ENCODE data around the gene CD53. TPM values are rescaled to one million over a fixed set of nuclear protein-coding genes. Genes with fewer than 3 reads are reported as not detected.
A peak's percentile ranks its signal among the peaks of the same experiment; 100 is the strongest.
"Not testable (repeated sequence)": the region's sequence is repeated elsewhere in the genome, so short reads cannot be mapped to it uniquely, and the experiment has no call there.

The CD53 gene
- total RNA-seq, 6 experiments from 2014 or later = not detected

- H3K27ac Mint-ChIP-seq = no peak overlapping the region
- no peak for TF ChIP-seq CTCF (IDR thresholded peaks at IDR 0.05)
- 0 out of 2 replicates have a peak, but pooled peaks cover 5% of the 10 kb centered on the region for H3K4me1 Mint-ChIP-seq (ENCODE audit: low read depth)
- H3K4me3 Mint-ChIP-seq = no peak overlapping the region
- H3K27me3 Mint-ChIP-seq (ENCODE audit: insufficient read depth) = no peaks in the 10 kb centered on the region
- H3K9me3 Mint-ChIP-seq = peaks cover 5% of the 10 kb centered on the region
- DNase-seq = no peak
- no peaks in the 10 kb centered on the region for H3K36me3 Mint-ChIP-seq (ENCODE audit: low read depth)
Measured at GRCh38 chr1:110928904-110929303, 56.0 kb downstream of the CD53 start.

GRCh38 chr1:110931097-110931496 lies 58.1 kb downstream of the CD53 start:
- H3K4me1 Mint-ChIP-seq (ENCODE audit: low read depth); H3K9me3 Mint-ChIP-seq; H3K36me3 Mint-ChIP-seq (ENCODE audit: low read depth); DNase-seq; H3K27ac Mint-ChIP-seq; H3K27me3 Mint-ChIP-seq (ENCODE audit: insufficient read depth); H3K4me3 Mint-ChIP-seq: not testable (repeated sequence)

- Mint-ChIP-seq H3K27ac (no peak overlapping the region), H3K27me3 (ENCODE audit: insufficient read depth) (no peaks in the 10 kb centered on the region), H3K4me1 (ENCODE audit: low read depth) (no peaks in the 10 kb centered on the region), H3K9me3 (peaks cover 3% of the 10 kb centered on the region), H3K4me3 (no peak overlapping the region), H3K36me3 (ENCODE audit: low read depth) (no peaks in the 10 kb centered on the region)
- DNase-seq = no peak
- no peak for TF ChIP-seq CTCF (IDR thresholded peaks at IDR 0.05)
Measured at GRCh38 chr1:110936567-110936966, 63.6 kb downstream of the CD53 start.

- H3K36me3 Mint-ChIP-seq (ENCODE audit: low read depth) = peaks cover 35% of the 10 kb centered on the region
- no peak overlapping the region for H3K27ac Mint-ChIP-seq
- no peaks in the 10 kb centered on the region for H3K27me3 Mint-ChIP-seq (ENCODE audit: insufficient read depth)
- no peak overlapping the region for H3K4me3 Mint-ChIP-seq
- no peak for DNase-seq
- H3K9me3 Mint-ChIP-seq = peaks cover 13% of the 10 kb centered on the region
- peaks cover 11% of the 10 kb centered on the region for H3K4me1 Mint-ChIP-seq (ENCODE audit: low read depth)
- no peak for TF ChIP-seq CTCF (IDR thresholded peaks at IDR 0.05)
Measured at GRCh38 chr1:110944806-110945205, 71.9 kb downstream of the CD53 start.

GRCh38 chr1:110945626-110946025 lies 72.7 kb downstream of the CD53 start:
- DNase-seq = no peak
- no peaks in the 10 kb centered on the region for H3K27me3 Mint-ChIP-seq (ENCODE audit: insufficient read depth)
- no peak overlapping the region for H3K4me3 Mint-ChIP-seq
- peaks cover 13% of the 10 kb centered on the region for H3K9me3 Mint-ChIP-seq
- TF ChIP-seq CTCF (IDR thresholded peaks at IDR 0.05) = no peak
- H3K4me1 Mint-ChIP-seq (ENCODE audit: low read depth) = peaks cover 11% of the 10 kb centered on the region
- H3K27ac Mint-ChIP-seq = no peak overlapping the region
- peaks cover 43% of the 10 kb centered on the region for H3K36me3 Mint-ChIP-seq (ENCODE audit: low read depth)

GRCh38 chr1:110948038-110948810 lies 75.3 kb downstream of the CD53 start:
- Mint-ChIP-seq H3K27ac (no peak overlapping the region), H3K36me3 (ENCODE audit: low read depth) (peaks cover 63% of the 10 kb centered on the region), H3K4me3 (no peak overlapping the region), H3K9me3 (peaks cover 13% of the 10 kb centered on the region), H3K27me3 (ENCODE audit: insufficient read depth) (no peaks in the 10 kb centered on the region), H3K4me1 (ENCODE audit: low read depth) (peaks cover 11% of the 10 kb centered on the region)
- DNase-seq = peak; percentile 8
- TF ChIP-seq CTCF (IDR thresholded peaks at IDR 0.05) = no peak

Other genes starting within 250 kb of the CD53 start
- not detected for gene KCNA3, start 198.2 kb upstream of the CD53 start, total RNA-seq (2021; fragmentation: NEBNext Ultra II Directional; extraction: Animal tissue kit (Norgen Biotek cat#: 25700))
- gene LRIF1, start 90.8 kb downstream of the CD53 start, total RNA-seq (2021; fragmentation: NEBNext Ultra II Directional; extraction: Animal tissue kit (Norgen Biotek cat#: 25700)) = 10 to 100 TPM; 14.7 to 17.9 (median 17.2) TPM